ENCODE data around the gene CROCC.

The CROCC gene

DNA sequence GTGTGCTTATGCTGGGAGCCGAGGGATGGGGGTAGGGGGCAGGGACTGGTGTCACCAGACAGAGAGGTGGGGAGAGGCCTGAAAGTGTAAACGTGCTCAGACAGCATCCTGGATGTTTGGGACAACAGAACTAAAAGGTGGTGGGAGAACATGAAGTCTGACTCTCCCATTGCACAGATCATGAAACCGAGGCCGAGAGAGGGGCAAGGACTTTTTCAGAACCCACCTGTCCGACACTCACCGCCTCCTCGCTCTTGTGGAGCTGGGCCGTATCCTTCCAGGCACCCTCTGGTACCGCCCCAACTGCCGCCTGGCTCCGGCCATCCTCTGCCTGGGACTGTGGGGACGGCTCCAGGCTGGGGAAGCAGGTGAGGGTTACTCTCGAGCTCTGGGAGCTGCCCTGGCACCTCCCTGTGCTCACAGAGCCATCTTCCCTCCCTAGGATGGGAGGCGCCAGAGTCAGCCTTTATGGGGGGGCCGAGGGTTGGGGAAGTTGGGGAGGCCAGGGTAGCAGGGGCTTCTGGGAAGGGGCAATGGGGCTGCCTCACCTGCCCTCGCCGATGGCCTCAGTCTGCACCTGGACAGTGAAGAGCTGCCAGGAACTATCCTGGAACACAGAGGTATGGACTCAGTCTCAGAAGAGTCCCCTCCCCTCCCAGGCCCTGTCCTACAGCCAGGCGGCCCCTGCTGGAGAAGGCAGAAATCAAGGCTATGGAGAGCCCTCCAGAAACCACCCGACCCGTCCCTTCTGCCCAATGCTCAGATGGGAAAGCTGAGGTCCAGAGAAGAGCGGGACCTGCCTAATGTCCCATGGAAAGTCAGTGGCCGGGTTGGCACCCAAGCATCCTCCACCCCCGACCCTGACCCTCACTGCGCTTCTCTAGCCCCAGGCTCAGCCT, 83.0 kb downstream of the CROCC start:
- Histone ChIP-seq H3K4me3 (ENCODE audit: low read length in 2 of 2) (no peak overlapping the region), H3K4me1 (ENCODE audit: control insufficient read depth, insufficient read depth, low read length) (no peaks in the 10 kb centered on the region), H3K9me3 (ENCODE audit: control insufficient read depth in 2 of 2, low read length in 2 of 2) (no peaks in the 10 kb centered on the region), H3K36me3 (ENCODE audit: control insufficient read depth in 2 of 2, insufficient read depth in 2 of 2, low read length in 2 of 2) (peaks cover 17 to 28% of the 10 kb centered on the region in 2 donors), H3K9ac (ENCODE audit: low read length in 2 of 2) (no peak overlapping the region), H3K27ac (ENCODE audit: low read length) (no peak overlapping the region), H3K27me3 (ENCODE audit: control insufficient read depth in 1 of 2, insufficient read depth in 2 of 2, low read length in 2 of 2) (no peaks in the 10 kb centered on the region)

DNA sequence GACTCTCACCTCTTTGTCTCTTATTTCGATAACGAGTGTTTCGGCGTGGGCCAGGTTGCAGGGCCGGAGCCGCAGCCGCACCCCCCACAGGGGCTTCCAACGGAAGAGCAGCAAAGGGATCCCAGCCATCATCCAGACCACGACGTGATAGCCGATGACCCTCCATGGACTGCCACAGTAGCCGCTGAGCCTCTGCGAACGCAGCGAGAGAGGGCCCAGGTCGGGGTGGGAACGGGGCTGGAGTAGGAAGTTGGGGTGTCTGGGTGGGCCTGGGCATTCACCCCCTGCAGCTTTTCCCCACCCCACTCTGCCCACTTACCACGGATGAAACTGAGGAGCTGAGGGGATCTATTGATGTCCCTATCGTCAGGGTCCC, 83.6 kb downstream of the CROCC start:
- Histone ChIP-seq H3K4me3 (ENCODE audit: low read length in 2 of 2) (no peak overlapping the region), H3K9me3 (ENCODE audit: control insufficient read depth in 2 of 2, low read length in 2 of 2) (no peaks in the 10 kb centered on the region), H3K27ac (ENCODE audit: low read length) (no peak overlapping the region), H3K9ac (ENCODE audit: low read length in 2 of 2) (no peak overlapping the region), H3K4me1 (ENCODE audit: control insufficient read depth, insufficient read depth, low read length) (peaks cover 3% of the 10 kb centered on the region), H3K27me3 (ENCODE audit: control insufficient read depth in 1 of 2, insufficient read depth in 2 of 2, low read length in 2 of 2) (no peaks in the 10 kb centered on the region), H3K36me3 (ENCODE audit: control insufficient read depth in 2 of 2, insufficient read depth in 2 of 2, low read length in 2 of 2) (peaks cover 17 to 26% of the 10 kb centered on the region in 2 donors)

DNA sequence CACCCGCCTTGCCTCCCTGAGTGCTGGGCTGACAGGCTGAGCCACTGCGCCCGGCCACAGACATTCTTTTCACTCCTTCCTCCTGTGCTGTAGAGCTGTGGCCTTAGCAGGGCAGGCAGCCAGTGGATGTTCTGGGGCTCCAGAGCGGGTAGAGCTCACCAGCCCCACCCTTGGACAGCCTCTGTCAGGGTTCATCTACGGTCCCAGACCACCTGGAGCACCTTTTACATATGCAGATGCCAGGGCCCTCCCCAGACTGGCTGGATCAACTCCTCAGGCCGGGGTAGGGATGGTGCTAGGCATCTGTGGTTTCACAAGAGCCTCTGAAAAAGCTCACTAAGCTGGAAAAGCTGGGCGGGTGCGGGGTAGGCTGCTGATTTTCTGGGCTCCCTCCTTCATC, 85.4 kb downstream of the CROCC start:
- H3K27ac ChIP-seq (ENCODE audit: low read length) = no peak overlapping the region
- H3K9me3 ChIP-seq (ENCODE audit: control insufficient read depth in 2 of 2, low read length in 2 of 2) = no peaks in the 10 kb centered on the region
- no peak overlapping the region for H3K4me3 ChIP-seq (ENCODE audit: low read length in 2 of 2)
- H3K9ac ChIP-seq (ENCODE audit: low read length in 2 of 2) = no peak overlapping the region
- peaks cover 12 to 22% of the 10 kb centered on the region in 2 donors for H3K36me3 ChIP-seq (ENCODE audit: control insufficient read depth in 2 of 2, insufficient read depth in 2 of 2, low read length in 2 of 2)
- peaks cover 15% of the 10 kb centered on the region for H3K4me1 ChIP-seq (ENCODE audit: control insufficient read depth, insufficient read depth, low read length)
- H3K27me3 ChIP-seq (ENCODE audit: control insufficient read depth in 1 of 2, insufficient read depth in 2 of 2, low read length in 2 of 2) = no peaks in the 10 kb centered on the region

DNA sequence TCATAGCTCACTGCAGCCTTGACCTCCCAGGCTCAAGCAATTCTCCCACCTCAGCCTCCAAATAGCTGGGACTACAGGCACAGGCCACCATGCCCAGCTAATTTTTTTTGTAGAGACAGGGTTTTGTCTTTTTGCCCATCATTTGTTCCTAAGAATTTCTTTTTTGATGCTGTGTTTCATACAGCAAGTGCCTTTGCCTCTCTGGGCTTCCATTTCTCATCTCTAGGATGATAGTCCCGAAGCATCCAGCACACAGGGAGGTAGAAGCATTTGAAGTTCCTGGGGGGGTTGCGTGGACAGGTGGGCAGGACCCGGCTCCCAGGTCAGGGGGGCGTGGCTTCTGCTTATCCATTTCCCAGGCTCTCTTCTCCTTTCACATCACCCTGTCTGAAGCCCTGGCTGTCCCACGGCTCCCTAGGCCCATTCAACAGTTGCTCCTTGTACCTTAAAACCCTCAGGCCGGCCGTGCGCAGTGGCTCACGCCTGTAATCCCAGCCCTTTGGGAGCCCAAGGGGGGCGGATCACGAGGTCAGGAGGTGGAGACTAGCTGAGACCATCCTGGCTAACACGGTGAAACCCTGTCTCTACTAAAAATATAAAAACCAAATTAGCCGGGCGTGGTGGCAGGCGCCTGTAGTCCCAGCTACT, 86.6 kb downstream of the CROCC start:
- Histone ChIP-seq H3K27ac (ENCODE audit: low read length) (no peak overlapping the region), H3K36me3 (ENCODE audit: control insufficient read depth in 2 of 2, insufficient read depth in 2 of 2, low read length in 2 of 2) (peaks cover 4 to 15% of the 10 kb centered on the region in 2 donors), H3K4me1 (ENCODE audit: control insufficient read depth, insufficient read depth, low read length) (peaks cover 20% of the 10 kb centered on the region), H3K4me3 (ENCODE audit: low read length in 2 of 2) (no peak overlapping the region), H3K9me3 (ENCODE audit: control insufficient read depth in 2 of 2, low read length in 2 of 2) (no peaks in the 10 kb centered on the region), H3K9ac (ENCODE audit: low read length in 2 of 2) (no peak overlapping the region), H3K27me3 (ENCODE audit: control insufficient read depth in 1 of 2, insufficient read depth in 2 of 2, low read length in 2 of 2) (no peaks in the 10 kb centered on the region)

DNA sequence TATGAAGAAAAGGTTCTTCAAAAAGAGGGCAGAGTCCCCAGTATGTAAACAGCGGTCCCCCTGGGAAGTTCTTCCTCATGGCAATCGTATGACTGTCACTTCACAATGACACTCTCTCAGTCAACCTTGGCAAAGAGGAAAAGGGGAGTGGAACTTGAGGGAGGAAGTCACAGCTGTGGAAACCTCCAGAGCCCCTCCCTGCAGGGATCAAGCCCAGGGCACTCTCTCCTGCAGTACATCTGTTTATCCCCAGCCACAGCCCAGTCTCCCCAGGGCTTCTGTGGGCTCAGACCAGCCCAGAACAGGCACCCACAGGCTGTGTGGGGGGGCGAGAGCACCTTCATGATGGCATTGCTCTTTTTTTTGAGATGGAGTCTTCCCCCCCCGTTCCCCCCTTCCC, 88.0 kb downstream of the CROCC start:
- Histone ChIP-seq H3K9ac (ENCODE audit: low read length in 2 of 2) (no peak overlapping the region), H3K4me1 (ENCODE audit: control insufficient read depth, insufficient read depth, low read length) (peaks cover 20% of the 10 kb centered on the region), H3K4me3 (ENCODE audit: low read length in 2 of 2) (no peak overlapping the region), H3K27ac (ENCODE audit: low read length) (no peak overlapping the region), H3K9me3 (ENCODE audit: control insufficient read depth in 2 of 2, low read length in 2 of 2) (no peaks in the 10 kb centered on the region), H3K36me3 (ENCODE audit: control insufficient read depth in 2 of 2, insufficient read depth in 2 of 2, low read length in 2 of 2) (peaks cover 0 to 5% of the 10 kb centered on the region in 2 donors), H3K27me3 (ENCODE audit: control insufficient read depth in 1 of 2, insufficient read depth in 2 of 2, low read length in 2 of 2) (no peaks in the 10 kb centered on the region)

DNA sequence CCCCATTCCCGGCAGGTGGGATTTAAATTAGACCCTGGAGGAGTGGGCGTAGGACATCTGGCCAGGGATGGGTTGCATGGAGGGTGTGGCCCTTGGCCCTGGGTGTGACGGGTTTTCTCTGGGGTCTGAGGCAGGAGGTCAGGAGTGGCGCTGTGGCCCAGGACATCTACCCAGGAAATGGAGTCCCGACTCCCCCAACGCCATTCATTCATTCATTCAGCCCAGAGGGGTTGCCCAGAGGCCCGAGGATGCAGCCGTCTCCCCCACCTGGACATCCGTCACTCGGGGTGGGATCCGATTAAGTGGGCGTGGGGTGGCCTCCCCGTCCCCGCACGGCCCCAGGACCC, 89.3 kb downstream of the CROCC start:
- Histone ChIP-seq H3K27me3 (ENCODE audit: control insufficient read depth in 1 of 2, insufficient read depth in 2 of 2, low read length in 2 of 2) (no peaks in the 10 kb centered on the region), H3K4me1 (ENCODE audit: control insufficient read depth, insufficient read depth, low read length) (peaks cover 20% of the 10 kb centered on the region), H3K9ac (ENCODE audit: low read length in 2 of 2) (peak overlapping the region; percentile 51 to 77), H3K36me3 (ENCODE audit: control insufficient read depth in 2 of 2, insufficient read depth in 2 of 2, low read length in 2 of 2) (no peaks in the 10 kb centered on the region), H3K27ac (ENCODE audit: low read length) (no peak overlapping the region), H3K9me3 (ENCODE audit: control insufficient read depth in 2 of 2, low read length in 2 of 2) (no peaks in the 10 kb centered on the region), H3K4me3 (ENCODE audit: low read length in 2 of 2) (peak overlapping the region; percentile 79 to 82)

DNA sequence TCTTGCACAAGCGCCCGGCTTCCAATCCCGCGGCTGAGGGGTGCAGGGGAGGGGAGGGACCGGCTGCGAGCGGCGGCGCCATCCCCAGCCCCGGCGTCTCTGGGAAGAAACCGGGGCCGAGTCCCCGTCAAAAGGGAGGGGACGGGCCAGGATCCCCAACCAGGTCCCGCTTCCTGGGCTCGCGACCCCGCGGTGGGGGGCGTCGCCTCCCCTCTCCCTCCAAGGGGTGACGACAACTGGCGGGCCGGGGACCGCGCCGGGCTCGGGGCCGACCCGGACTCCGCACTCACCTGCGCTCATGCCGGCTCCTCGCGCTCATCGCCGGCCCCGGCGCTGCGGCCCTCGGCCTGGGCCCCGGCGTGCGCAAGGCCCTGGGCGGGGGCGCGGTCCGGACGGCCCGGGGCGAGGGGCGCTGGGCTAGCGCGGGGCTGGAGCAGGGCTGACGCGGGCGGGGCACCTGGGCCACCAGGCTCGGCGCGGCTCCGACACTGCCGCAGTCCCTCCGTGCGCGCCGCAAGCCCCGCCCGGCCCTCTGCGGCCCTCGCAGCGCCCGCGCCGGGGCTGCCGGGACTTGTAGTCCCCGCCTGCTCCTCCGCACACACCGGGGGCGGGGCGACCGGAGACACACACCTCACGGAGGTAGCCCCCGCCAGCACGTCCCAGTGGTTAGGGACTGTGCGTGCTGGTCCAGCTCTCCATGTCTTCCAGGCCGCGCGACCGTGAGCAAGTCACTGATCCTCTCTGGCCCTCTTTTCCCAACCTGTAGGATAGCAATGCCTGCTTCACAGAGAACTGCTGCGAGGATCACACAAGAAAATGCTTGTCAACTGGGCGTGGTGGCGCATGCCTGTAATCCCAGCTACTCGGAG, 89.9 kb downstream of the CROCC start, which contains the start of gene ATP13A2:
Gene ATP13A2, minus strand, starts transcription at position 490 of the 869 bp plus-strand sequence. Its CDS starts 190 bp downstream, at position 300.
- Histone ChIP-seq H3K27ac (ENCODE audit: low read length) (no peak within 1 kb of the TSS), H3K9me3 (ENCODE audit: control insufficient read depth in 2 of 2, low read length in 2 of 2) (no peaks in the 10 kb centered on the region), H3K36me3 (ENCODE audit: control insufficient read depth in 2 of 2, insufficient read depth in 2 of 2, low read length in 2 of 2) (no peaks in the 10 kb centered on the region), H3K27me3 (ENCODE audit: control insufficient read depth in 1 of 2, insufficient read depth in 2 of 2, low read length in 2 of 2) (no peaks in the 10 kb centered on the region), H3K4me3 (ENCODE audit: low read length in 2 of 2) (peak within 1 kb of the TSS; percentile 79 to 83), H3K4me1 (ENCODE audit: control insufficient read depth, insufficient read depth, low read length) (peaks cover 20% of the 10 kb centered on the region), H3K9ac (ENCODE audit: low read length in 2 of 2) (peak within 1 kb of the TSS; percentile 51 to 77)

DNA sequence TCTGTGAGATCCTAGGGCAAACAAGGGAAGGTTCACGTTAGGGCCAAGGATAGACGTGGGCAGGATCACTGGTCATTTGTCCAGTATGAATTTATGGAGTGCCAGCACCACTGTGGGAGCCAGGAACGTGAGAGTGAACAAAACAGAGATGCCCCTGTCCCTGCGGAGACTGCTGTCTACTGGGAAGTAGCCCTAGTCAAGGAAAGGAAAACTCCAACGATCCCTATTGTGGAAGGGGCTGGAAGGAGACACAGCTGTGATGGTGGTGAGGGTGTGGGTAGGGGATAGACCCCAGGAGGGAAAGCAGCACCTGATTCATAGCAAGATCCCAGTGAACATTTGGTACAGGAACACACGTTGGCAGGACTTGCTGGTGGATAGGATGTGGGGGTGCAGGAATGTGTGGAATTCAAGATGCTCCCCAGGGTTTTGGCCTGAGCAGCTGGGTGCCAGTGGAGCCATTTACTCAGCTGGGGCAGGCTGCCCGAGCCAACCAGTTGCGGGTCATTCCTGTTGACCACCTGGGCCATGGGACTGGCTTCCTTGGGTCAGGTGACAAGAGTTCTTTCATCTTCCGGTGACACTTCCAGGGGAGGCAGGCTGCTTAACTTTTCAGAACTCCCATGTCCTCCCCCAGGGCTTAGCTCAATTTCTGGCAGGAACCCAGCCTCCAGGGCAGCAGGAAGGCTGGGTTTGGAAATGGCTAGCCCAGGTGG, 91.2 kb downstream of the CROCC start:
- Histone ChIP-seq H3K27me3 (ENCODE audit: control insufficient read depth in 1 of 2, insufficient read depth in 2 of 2, low read length in 2 of 2) (no peaks in the 10 kb centered on the region), H3K4me1 (ENCODE audit: control insufficient read depth, insufficient read depth, low read length) (peaks cover 20% of the 10 kb centered on the region), H3K36me3 (ENCODE audit: control insufficient read depth in 2 of 2, insufficient read depth in 2 of 2, low read length in 2 of 2) (peaks cover 0 to 1% of the 10 kb centered on the region in 2 donors), H3K9me3 (ENCODE audit: control insufficient read depth in 2 of 2, low read length in 2 of 2) (no peaks in the 10 kb centered on the region), H3K9ac (ENCODE audit: low read length in 2 of 2) (no peak overlapping the region), H3K27ac (ENCODE audit: low read length) (no peak overlapping the region), H3K4me3 (ENCODE audit: low read length in 2 of 2) (no peak overlapping the region)

DNA sequence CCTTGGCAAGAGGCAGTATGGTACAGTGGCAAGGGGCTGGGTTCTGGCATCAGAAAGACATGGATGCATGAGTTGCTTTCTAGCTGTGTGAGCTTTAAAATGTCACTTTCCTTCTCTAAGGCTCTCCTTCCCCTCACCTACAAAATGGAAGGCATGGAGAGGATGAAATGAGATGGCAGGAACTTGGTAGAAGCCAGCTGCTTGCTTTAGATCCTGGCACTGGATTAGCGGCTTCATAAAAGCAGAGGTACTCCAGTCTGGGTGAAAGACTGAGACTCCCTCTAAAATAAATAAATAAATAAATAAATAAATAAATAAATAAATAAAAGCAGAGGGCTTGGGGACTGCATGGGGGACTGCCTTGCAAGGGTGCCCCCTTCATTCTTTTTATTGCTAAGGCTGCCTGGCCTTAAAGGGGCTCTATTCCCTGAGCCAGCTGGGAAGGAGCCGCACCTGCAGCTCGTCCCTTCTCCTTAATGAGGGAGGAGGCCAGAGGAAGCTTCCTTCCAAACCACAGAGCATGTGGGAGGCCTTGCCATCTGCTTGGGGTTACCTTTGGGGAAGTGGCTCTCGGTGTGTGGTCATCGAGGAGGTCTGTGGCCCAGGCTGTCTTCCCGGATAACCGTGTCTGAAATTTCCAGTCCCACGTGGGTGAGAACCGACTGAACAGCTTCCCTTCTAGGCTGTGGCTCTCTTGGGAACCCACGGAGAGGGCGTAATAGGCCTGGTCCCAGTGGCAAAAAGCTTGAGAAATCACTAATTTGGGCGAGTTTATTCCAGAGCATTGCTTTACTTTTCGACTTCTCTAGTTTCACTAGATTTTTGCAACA, 92.0 kb downstream of the CROCC start:
- Histone ChIP-seq H3K36me3 (ENCODE audit: control insufficient read depth in 2 of 2, insufficient read depth in 2 of 2, low read length in 2 of 2) (peaks cover 5 to 7% of the 10 kb centered on the region in 2 donors), H3K27ac (ENCODE audit: low read length) (no peak overlapping the region), H3K9me3 (ENCODE audit: control insufficient read depth in 2 of 2, low read length in 2 of 2) (no peaks in the 10 kb centered on the region), H3K4me1 (ENCODE audit: control insufficient read depth, insufficient read depth, low read length) (peaks cover 20% of the 10 kb centered on the region), H3K27me3 (ENCODE audit: control insufficient read depth in 1 of 2, insufficient read depth in 2 of 2, low read length in 2 of 2) (no peaks in the 10 kb centered on the region), H3K9ac (ENCODE audit: low read length in 2 of 2) (no peak overlapping the region), H3K4me3 (ENCODE audit: low read length in 2 of 2) (no peak overlapping the region)
